Measurements from ENCODE around the gene USF3.
"Not testable (repeated sequence)": the region's sequence is repeated elsewhere in the genome, so short reads cannot be mapped to it uniquely, and the experiment has no call there.

DNA sequence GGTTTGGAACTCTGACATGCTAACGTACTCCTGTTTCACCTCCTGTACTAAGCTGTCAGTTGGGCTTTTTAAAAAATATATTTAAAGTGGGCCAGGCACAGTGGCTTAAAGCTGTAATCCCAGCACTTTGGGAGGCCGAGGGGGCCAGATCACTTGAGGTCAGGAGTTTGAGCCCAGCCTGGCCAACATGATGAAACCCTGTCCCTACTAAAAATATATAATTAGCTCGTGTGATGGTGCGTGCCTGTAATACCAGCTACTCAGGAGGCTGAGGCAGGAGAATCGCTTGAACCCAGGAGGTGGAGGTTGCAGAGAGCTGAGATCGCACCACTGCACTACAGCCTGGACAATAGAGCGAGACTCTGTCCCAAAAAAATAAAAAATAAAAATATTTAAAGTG, 60.4 kb downstream of the USF3 start:
- TF ChIP-seq MTA3 (CRISPR knock-in tag; IDR thresholded peaks at IDR 0.05); ZNF274 (CRISPR knock-in tag; IDR thresholded peaks at IDR 0.05); EZH2 (conservative IDR thresholded peaks at IDR 0.05; ENCODE audit: low read depth, low read length); RNF2 (conservative IDR thresholded peaks at IDR 0.05; ENCODE audit: low read depth); MXD4 (CRISPR knock-in tag; IDR thresholded peaks at IDR 0.05): not testable (repeated sequence)
